HG02870 (cell line): ENCODE results near the gene GHDC.

ENCODE experiments used
- ATAC-seq: cut with Tn5 transposase; IDR thresholded peaks from one replicate; pipeline ENCODE4 v1.9.1; 2021; ENCODE audit warnings: mild to moderate bottlenecking, moderate library complexity; ENCODE audit not compliant: unreplicated experiment

Gene GHDC

DNA sequence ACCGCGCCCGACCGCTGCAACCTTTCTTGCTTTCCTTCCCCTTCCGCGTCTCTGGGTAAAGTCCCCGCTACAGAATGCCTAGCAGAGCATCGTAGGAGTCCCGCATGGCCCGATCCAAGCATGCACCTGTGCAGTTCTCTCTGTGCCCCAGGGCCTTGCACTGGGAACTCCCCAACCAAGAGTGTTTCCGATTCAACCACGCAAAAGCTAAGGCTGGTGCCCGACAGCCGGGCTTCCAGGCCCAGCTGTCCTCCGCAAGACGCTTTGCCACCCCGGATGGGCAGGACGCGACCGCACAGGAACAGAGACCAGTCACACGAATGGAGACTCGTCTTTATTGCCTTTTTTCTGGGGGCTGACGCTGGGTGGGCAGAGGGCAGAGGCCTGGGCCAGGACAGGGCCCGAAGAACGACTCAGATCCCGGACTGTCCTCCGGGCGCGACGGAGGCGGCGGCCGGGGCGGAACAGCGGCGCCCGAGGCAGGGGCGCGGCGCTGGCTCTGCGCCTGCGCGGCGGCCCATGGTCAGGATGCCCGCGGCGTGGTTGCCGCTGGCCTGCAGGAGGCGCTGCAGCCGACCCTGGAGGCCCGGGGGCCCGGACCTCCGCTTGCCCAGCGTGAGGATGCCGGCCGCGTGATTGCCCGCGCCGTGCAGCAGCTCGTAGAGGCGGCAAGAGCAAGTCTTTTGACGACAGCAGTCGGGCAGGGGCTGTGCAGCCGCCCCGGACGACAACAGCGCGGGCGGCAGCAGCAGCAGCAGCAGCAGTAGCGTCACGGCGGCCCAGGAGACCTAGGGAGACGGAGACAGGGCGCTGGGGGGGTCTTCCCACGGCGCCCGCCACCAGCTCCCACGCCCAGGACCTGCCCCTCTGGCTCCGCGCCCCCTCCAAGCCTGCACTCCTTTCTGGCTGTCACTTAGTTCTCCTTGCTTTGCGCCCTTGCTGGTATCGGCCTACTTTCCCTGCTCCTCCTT, 10.3 kb downstream of the GHDC start:
- ATAC-seq = peak; percentile 55

- ATAC-seq = no peak
Measured at GRCh38 chr17:42182927-42183734, 11.2 kb downstream of the GHDC start.

DNA sequence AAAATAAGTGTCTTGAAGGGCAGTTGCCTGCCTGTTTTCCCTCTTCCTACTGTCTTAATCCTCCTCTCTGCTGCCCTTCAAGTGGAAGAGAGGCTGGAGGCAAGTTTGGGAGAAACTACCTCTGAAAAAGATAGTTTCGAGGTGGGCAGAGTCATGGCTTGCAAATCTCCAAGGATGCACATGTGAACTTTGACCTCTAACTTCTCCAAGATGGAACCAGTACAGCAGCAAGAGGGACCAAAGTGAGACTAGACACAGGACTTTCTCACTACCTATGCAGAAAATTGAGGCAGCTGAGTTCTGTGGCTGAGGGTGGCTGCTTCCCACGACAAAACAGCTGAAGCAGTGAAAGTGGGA, 12.5 kb downstream of the GHDC start:
- no peak for ATAC-seq

- no peak for ATAC-seq
Measured at GRCh38 chr17:42180922-42181850, 13.1 kb downstream of the GHDC start, which contains the start of gene KCNH4. Gene KCNH4 (minus strand): TSS chr17:42181142. CDS start chr17:42180945, 197 bp downstream.

DNA sequence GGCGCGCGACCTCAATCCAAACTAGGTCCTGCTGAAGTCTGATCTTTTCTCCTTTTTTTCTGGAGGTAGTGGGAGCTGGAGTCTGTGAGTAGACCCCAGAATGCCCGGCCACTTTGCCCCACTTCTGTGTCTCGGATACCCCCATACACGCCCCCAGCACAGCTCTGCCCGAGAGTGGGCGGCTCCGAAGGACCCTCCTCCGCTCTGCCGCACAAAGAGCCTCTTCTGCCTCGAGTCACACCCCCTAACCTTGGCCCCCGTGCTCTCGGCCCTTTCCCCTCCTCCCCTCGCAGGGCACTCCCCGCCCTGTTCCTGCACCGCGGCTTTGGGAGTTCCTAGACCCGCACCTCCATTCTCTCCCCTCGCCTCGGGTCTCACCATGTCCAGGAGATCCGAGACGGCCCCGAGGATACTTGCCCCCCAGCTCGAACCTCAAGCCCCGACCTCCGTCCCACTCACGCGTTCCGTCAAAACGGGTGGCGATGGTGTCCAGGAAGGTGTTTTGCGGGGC, 13.8 kb downstream of the GHDC start:
- ATAC-seq = no peak

DNA sequence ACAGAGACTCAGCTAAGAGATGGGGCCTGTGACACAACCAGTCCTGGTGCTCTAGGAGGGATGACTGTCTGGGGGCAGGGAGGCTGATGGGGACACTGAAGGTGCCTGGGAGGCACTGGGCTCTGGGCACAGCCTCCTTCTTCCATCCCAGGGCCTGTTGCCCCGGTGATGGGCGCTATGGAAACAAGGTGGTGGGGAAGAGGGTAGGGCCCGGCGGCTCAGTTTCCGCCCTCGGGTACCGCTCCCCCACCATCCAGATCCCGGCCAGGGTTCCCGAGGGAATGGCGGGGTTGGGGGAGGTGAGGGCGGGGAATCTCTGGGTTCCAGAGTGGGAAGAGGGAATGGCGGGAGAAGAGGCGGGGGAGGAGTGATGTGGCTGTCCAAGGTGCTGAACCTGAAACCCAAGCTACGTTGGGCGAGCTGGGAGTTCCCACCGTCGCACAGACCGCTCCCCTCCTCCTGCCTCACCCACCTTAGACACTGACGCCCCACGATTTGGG, 14.3 kb downstream of the GHDC start:
- no peak for ATAC-seq

DNA sequence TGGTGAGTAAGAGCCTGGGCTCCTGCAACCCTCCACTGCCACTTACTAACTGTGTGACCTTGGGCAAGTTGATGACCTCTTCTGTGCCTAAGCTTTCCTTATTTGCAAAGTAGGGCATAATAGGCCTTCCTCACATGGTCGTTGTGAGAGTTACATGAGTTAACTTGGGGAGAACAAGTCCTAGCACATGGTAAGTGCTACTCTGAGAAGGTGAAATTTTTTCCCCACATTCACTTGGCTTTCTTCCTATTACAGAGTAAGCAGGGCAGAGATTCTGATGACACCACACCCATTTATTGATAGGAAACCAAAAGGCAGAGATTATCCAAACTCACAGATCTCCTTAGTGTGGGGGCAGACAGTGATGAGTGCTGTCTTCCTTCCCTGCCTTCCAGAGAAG, 15.0 kb downstream of the GHDC start:
- ATAC-seq = no peak

GRCh38 chr17:42178817-42179216, 15.5 kb downstream of the GHDC start:
- no peak for ATAC-seq

- ATAC-seq = no peak
Measured at GRCh38 chr17:42177684-42178083, 16.6 kb downstream of the GHDC start.

DNA sequence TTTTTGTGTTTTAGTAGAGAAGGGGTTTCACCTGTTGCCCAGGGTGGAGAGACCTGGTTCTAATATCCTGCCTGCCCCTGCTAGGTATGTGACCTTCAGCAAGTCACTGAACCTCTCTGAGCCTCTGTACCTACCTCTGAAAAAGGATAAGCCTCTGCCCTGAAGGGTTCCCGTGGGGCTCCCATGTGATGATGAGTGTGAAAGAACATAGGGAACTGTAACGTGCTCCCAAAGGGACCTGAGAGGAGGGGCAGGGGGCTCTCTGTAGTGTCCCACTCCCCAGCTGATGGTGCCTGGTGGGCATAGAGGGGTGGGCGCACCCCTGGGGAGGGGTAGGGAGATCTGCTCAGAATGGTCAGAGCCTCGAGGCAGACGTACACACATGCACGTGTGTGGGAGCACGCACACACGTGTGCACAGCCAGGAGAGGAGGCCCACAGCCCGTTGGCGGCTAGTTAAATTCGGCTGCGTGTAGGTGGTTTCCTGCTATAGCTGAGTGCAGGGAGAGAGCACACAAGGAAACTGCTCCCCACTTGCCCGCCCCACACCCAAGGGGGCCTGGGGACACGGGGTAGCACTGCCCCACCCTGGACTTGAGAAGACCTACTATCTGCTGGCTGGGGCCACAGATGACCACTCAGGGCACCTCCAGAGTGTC, 20.0 kb downstream of the GHDC start:
- no peak for ATAC-seq

GRCh38 chr17:42171831-42172230, 22.5 kb downstream of the GHDC start:
- ATAC-seq = no peak

GRCh38 chr17:42169351-42169750, 24.9 kb downstream of the GHDC start:
- no peak for ATAC-seq

- no peak for ATAC-seq
Measured at GRCh38 chr17:42167807-42168206, 26.5 kb downstream of the GHDC start.

GRCh38 chr17:42166196-42166763, 28.0 kb downstream of the GHDC start:
- ATAC-seq = no peak

DNA sequence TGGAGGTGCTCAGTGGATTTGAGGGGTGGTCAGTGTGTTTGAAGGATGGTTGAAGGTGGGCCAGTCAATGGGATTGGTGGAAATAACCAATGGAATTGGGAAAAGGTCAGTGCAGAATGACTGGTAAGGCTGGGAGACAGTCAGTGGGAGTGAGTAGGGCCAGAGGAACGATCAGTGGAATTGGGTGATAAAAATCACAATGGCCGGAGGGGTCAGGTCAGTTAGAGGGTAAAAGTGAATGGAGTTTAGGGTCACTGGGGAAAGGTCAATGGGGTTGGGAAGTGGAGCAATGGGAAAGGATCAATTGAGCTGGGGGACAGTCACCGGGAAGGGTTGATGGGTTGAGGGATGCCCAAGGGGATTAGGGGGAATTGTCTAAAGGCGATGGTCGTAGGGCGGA, 28.5 kb downstream of the GHDC start:
- no peak for ATAC-seq

- no peak for ATAC-seq
Measured at GRCh38 chr17:42163696-42164407, 30.4 kb downstream of the GHDC start.

DNA sequence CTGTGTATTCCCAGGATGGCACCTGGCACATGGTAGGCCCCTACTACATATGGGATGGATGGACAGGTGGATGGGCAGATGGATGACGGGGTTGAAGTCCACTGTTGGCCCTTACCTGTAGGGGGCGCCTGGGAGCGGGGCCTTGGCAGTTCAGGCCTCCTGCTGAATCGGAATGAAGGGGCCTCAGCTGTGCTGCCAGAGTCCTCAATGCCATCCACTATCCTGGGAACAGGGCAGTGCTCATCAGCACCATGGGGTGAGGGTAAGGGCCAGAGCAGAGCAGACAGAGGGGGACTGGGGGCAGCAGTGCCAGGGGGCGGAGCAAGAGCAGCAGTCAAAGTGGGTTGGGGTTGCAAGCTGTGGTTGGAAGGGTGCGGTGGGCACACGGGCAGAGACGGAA, 31.2 kb downstream of the GHDC start:
- no peak for ATAC-seq

DNA sequence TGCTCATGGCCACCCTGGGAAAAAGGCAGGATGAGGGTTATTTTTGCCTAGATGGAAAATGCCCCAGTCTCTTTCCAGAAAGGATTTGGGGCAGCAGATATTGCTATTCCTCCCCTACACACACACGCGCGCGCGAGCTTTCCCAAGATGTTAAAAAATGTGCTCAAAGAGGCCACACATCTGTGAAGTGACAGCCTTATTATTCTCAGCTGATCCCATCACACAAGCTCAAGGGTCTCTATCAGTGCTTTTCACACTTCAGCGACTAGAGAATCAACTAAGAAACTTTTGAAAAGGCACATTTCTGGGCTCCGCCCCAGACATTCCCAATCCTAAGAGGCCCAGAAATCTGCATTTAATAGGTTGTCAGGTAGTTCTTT, 33.8 kb downstream of the GHDC start:
- no peak for ATAC-seq
